SKM-1 (cell line): Measurements from ENCODE around the gene TFIP11.
"Not testable (repeated sequence)": the region's sequence is repeated elsewhere in the genome, so short reads cannot be mapped to it uniquely, and the experiment has no call there.

ENCODE experiments used
- DNase-seq: peaks from one replicate; lab custom pipeline; 2025; ENCODE audit not compliant: unreplicated experiment; lab: John Stamatoyannopoulos, UW

TFIP11 gene

DNA sequence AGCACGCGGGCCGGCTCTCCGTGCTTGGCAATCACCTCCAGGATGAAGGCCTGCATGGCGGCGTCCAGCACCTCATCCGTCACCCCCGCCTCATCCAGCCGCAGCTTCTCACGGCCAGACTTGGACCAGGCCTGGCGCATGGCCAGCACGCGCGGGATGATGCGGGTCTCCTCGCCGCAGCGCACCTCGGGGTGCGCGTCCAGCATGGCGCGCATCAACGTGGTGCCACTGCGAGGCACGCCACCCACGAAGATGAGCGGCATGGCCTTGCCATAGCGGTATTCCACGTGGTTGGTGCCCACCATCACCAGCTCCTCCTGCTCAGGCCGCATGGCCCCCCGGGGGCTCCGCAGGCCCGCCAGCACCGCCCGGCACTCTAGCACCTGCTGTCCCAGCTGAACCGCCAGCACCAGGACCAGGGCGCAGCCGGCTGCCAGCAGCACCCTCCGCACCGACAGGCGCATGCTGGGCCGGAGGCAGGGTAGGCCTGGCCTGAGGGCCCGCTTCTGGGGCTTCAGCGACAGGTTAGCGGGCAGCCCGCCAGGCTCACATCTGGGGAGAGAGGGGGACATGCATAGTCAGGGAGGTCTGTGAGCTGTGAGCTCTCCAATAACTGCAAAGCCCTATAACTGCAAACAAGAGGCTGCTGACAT lies 29.0 kb upstream of the TFIP11 start:
- DNase-seq = no peak

DNA sequence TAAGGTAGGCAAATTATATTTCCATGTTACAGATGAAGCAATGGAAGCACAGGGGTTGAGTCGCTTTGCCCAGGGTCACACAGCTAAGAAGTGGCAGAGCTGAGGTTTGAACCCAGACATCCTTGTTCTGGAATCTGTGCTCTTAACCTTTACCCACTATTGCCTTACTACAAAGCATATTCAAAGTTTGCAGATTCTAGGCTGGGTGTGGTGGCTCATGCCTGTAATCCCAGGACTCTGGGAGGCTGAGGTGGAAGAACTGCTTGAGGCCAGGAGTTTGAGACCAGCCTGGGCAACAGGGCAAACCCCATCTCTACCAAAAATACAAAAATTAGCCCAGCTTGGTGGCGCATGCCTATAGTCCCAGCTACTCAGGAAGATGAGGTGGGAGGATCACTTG lies 27.8 kb upstream of the TFIP11 start:
- no peak for DNase-seq

DNA sequence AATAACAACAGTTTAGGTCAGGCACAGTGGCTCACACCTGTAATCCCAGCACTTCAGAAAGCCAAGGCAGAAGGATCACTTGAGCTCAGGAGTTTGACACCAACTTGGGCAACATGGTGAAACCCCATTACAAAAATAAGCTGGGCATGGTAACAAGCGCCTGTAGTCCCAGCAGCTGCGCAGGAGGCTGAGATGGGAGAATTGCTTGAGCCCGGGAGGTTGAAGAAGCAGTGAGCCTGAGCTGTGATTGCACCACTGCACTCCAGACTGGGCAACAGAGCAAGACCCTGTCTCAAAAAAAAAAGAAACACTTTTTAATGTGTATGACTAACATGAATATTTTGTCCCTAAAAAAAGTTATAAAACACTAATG lies 24.5 kb upstream of the TFIP11 start:
- DNase-seq = no peak

DNA sequence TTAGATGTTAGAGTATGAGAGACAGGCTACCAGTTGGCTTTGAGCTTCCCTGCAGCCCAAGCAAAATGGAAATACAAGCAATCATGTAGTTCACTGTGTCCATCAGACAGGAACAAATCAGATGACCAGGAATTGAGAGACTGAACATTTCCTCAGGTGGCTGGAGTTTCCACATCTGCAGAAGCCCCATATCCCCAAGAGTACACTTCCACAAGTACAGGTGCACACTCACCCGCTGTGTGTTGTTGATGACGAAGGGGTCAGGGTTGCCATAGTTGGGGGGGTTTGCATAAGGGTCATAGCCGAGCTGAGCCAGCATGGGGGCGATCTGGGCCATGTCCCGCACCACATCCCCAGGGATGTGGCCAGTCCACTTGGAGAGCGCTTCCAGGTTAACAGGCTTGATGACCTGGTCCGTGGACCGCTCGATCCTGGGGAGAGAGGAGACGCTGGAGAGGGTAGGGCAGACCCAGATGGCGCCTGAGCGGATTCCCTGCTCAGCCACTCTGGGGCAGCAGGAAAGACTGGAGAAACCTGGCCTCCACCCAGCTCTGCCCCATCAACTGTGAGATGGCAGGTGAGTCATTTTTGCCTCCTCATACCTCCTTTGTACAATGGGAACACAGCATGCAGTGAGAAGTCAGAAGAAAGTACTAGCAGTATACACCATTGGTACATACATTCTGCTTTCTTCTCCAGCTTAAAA lies 23.9 kb upstream of the TFIP11 start:
- DNase-seq = no peak

DNA sequence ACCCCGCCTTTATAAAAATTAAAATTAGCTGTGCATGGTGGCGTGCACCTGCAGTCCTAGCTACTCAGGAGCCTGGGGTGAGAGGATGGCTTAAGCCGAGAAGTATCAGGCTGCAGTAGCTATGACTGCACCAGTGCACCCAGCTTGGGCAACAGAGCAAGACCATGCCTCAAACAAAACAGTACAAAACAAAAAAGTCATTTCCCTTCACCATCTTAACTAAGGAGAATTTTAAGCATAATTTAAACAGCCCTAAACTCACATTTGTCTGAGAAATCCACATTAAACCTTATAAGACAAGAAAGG lies 23.3 kb upstream of the TFIP11 start:
- no peak for DNase-seq

DNA sequence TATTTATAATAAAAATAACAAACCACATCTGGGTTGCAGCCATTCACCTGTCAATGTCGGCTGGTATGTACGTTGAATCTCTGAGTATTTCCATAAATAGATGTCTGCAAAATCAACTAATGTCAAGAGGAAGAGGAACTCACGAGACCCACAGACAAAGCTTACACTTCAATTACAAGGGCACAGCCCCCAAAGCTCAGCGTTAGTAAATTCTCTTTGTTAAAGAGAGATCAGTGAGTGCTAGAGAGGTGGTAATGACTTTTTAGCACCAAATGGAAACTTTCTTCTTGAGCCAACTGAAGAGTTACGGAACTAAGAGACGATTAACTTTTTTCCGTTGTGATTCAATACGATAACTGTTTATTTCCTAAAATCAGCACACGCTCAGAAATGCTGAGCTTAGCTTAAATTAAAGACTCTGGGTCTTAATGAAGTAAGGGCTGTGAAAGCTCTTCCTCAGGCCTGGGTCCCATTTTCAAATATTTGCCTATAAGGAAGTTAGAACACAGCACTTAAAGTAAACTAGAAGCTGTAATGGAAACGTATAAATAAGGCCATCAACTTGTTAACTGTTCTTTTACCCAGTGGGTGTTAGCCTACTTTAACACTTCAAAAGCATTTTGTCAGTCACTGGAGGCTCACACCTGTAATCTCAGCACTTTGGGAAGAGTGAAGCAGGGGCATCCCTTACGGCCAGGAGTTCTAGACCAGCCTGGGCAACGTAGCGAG lies 22.8 kb upstream of the TFIP11 start:
- no peak for DNase-seq

DNA sequence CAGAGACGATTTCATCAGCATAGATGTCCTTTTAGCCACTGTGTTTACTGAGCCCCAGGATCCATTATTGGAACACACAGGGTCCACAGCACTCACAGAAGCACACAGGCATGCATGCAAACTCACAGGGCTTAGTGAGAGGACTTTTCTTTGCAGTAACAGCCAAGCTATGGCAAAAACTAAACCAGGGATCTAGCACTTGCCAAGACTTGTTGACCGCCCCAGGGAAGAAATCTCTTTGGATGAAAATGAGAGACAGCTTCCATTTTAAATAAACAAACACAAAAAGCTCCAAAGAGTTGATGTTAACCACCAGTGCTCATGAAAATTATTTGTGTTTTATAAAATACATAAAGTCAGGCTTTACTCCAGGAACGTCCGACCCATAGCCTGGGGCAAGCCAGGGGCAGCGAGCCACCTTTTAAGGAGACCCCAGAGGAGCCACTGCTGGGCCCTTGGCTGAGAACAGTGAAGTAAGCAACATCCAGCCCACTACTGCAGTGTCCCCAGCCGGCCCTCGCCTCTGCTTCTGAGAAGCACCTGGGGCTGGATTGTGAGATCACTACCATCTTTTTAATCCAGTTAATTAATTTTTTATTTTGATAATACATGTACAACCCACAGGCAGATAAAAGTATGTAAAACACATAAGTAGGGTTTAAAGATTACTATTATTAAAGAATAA lies 22.0 kb upstream of the TFIP11 start:
- no peak for DNase-seq

DNA sequence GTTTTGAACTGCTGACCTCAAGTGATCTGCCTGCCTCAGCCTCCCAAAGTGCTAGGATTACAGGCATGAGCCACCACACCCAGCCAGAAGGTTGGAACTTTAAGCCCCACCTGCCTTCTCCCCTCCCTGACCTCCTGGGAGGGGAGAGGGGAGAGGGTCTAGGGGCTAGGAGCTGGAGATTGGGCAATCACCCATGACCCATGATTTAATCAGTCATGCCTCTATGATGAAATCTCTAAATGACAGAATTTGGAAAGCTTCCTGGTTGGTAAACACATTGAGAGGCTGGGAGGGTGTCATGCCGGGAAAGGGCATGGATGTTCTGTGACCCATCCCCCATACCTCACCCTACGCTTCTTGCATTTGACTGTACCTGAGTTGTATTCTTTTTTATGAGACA lies 17.1 kb upstream of the TFIP11 start:
- DNase-seq = no peak

DNA sequence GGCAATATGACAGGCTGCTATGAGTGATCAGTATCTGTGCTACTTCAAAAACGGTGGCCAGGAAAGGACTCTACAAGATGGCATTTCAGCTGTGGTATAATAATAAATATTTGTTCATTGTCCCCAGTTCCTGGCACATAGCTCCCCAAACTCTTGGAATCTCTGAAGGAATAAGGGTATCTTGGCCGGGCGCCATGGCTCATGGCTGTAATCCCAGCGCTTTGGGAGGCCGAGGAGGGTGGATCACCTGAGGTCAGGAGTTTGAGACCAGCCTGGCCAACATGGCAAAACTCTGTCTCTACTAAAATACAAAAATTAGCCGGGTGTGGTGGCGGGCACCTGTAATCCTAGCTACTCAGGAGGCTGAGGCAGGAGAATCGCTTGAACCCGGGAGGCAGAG lies 16.2 kb upstream of the TFIP11 start:
- not testable (repeated sequence) for DNase-seq

DNA sequence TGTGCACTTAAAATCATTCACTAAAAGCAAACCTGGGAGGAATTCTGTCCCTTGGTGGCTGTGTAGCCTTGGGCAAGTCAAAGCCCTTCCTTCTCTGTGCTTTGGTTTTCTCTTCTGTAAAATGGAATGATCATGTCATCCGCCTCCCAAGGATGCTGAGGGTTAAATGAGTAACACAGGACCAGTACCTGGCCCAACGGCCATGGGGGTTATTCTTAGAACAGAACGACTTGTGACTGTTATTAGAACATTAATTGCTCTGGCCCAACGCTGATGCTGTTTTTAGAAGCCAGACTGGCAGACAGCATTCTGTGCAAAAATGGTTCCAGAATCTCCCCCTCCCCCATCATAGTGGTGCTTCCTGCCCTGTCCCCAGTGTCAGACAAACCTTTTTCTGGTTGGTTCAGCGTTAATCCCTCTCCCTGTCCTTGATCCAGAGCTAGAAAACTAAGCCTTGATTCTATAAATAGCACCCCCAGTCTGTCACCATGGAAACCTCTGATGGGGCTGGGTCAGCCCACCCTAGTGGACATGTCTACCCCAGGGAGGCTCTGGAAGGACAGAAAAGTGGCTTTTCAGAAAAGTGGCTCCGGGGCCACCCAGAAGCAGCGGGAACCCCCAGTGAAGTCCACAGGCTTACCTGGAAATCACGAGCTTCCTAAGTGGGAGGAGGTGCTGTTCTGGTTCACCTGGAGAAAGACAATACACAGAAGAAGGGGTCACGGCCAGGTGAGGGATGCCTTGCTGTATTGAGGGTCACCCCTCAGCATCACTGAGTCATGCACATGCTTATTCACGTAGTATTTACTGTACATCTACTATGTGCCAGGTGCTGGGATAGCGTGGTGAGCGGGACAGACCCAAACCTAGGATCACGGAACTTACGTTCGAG lies 15.5 kb upstream of the TFIP11 start:
- no peak for DNase-seq

DNA sequence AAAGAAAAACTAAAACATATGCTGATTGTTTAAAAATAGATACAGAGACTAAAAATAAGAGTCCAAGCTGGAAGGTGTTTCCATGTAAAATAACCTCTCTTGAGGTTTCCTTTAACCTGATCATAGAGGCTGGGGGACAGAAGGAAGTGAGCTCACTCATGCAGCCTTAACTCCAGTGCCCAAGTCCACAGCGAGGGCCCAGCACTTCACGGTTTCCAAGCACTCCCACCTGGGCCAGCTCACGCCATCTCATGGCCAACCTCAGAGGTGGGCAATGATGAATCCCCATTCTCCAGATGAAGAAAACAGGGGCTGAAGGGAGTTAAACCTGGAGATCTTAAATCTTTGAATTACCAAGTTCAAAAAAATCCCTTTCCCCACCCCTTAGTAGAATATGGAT lies 14.9 kb upstream of the TFIP11 start:
- no peak for DNase-seq

DNA sequence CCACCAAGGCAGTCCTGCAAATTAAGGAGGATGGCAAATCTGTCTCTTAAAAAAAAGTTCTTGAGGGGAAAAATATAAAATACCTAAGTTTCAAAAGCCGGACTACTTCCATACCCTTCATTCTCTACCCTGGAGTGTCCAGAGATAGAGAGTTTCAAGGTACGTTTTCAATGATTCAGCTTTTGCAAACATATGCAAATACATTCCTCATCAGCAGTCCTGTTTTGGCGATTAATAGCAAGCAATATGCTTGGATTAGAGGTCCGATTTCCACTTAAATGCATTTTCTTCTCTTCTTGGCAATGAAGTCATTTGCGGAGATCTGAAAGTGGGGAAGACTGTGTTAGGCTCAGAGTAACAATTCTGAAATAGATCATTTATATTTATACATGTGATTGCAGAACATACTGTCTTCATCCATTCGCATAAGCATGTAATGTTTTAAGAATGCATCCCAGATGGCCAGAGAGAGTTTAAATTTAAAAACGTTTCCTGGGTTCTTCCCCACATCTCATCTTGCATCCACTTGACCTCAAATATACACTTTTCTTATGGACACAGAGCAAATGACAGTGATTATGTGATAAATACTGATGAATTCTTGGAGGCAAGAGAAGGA lies 13.8 kb upstream of the TFIP11 start:
- DNase-seq = no peak

DNA sequence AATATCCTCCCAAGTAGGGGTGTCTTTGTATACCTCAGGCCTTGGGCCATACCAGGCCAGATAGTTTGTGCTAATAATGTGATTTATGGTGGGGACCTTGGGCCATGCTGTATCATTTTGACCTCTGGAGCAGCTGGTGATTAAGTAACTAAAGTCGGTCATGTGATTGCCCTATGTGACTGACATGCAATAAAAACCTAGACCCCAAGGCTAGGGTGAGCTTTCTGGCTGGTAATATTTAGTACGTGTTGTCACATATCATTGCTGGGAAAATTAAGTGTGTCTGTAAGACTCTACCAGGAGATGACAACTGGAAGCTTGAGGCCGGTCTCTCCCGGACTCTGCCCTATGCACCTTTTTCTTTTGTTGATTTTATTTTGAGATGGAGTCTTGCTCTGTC lies 12.6 kb upstream of the TFIP11 start:
- DNase-seq = no peak

DNA sequence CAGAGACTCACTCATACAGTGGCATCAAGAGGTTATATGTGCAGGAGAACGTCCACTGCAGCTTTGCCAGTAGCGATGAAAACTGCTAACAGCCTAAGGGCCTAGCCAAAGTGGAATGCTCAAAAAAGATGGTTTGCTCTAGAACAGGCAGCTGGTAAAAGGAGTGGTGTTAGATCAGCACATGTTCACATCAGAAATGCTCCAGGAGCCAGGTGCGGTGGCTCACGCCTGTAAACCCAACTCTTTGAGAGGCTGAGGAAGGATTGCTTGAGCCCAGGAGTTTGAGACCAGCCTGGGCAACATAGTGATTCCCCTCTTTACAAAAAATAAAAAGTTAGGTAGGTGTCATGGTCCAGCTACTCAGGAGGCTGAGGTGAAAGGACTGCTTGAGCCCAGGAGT lies 10.3 kb upstream of the TFIP11 start:
- no peak for DNase-seq

DNA sequence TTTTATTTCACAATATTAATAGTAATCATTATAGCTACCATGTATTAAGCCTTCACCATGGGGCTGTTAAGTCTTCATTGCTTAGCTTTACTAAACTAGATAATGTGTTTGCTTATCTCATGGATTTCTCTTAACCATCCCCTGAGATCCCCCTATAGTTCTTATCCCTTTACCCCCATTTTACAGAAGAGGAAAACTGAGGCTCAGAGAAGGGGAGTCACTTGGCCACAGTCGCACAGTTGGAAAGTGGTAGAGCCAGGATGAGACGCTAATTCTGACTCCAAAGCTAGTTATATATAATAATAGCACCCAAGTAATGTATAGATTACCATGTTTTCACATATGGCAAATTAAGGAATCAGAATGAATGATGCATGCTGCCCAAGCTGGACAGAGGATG lies 9.7 kb upstream of the TFIP11 start:
- DNase-seq = no peak

DNA sequence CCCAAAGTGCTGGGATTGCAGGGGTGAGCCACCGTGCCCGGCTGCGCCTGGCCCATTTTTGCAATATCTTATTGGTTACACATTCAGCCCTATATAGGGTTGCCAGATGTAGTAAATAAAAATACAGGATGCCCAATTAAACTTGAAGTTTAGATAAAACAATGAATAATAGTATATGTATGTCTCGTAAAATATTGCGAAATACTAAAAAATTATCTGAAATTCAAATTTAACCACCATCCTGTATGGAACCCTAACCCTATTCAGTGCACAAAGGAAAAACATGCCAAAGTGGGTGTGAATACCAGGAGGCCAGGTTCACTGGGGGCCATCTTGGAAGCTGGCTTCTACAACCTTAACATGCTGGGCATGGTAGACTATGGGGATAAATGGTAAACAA lies 5.2 kb upstream of the TFIP11 start:
- DNase-seq = no peak

DNA sequence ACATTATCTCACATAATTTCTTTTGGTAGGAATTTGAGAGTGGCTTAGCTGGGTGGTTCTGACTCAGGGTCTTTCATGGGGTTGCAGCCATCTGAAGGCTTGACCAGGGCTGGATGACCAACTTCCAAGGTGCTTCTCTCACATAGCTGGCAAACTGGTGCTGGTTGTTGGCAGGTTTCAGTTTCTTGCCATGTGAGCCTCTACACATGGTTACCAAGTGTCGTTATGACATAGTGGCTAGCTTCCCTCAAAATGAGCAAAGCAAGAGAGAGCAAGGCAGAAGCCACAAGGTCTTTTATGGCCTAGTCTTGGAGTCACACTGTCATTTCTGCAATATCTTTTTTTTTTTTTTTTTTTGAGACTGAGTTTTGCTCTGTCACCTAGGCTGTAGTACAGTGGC lies 4.2 kb upstream of the TFIP11 start:
- DNase-seq = no peak

DNA sequence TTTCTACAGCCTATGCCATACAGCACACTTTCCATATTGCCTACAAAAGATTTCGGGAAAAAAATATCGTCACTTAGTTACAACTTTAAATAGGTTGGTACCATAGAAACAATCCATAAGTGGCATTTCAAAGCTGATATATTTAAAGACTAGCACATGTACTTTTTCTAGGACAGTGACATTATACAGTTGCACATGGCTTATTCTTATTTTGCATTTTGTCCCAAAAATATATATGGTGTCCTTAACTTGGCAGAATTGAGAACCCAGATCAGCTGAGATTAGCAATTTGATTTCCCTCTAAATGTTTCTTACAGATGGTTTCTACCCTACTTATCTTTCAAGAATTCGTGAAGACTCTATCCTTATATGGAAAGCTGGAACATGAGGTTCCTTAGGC lies 3.7 kb upstream of the TFIP11 start:
- no peak for DNase-seq

DNA sequence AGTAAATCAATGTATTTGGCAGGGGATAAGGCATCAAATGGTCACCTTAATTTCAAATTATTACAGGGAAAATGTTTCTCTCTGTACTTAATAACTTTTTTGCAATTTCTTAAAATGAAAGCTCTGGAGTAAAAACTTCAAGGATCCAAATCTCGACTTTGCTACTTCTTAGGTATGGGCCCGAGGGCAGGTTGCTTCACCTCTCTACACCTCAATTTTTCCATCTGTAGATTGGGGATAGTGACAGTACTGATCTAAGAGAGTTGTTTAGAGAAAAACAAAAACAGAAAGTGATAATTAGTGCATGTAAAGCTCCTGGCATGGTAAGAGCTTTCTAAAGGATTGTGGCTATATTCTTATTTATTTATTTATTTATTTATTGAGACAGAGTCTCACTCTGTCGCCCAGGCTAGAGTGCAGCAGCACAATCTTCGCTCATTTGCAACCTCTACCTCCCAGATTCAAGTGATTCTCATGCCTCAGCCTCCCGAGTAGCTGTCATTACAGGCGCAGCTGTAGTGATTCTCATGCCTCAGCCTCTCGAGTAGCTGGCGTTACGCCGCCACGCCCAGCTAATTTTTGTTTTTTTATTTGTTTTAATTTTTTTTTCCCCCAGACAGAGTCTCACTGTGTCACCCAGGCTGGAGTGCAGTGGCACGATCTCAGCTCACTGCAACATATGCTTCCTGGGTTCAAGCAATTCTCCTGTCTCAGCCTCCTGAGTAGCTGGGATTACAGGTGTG lies 2.3 kb upstream of the TFIP11 start:
- DNase-seq = no peak

DNA sequence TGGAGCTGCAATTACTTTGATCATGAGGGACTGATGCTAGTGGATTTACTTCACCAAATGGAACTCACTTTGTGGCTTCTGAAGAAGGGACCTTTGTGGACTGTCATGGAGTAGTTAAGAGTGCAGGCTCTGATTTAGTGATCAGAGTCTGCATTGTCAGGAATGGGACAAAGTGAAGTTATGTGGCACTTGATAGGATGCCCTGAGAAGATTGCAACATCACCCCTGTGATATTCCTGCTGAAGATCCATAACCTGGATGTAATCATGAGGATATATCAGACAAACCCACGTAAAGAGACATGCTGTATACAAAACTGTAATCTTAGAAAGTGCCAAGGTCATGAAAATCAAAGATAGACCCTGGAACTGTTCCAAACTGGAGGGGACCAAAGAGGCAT lies 1.6 kb upstream of the TFIP11 start:
- no peak for DNase-seq
